Measurements from ENCODE around the gene IZUMO2. TPM values are rescaled to one million over a fixed set of nuclear protein-coding genes. Genes with fewer than 3 reads are reported as not detected.

IZUMO2 gene
- total RNA-seq, 1 experiment from 2014 or later, result not detected

DNA sequence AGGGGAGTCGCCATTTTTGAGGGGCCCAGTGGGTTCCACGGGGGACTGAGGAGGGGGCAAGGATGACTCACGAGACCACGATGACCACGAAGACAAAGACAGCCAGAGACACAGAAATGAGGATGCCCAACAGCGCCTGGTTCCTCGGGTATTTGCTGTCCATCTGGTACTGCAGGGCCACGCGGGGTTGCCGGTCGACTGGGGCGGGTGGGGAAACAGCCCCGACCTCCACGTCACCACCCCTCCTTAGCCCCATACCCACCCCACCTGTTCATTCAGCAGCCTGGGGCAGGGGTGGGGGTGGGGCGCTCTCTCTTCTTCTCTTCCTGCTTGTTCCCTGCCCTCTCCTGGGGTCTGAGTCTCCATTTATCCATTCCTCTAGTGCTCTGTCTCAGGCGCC, 8.6 kb downstream of the IZUMO2 start (continued):
- TF ChIP-seq REST (IDR thresholded peaks at IDR 0.05; ENCODE audit: low read depth), result no peak
- no peak for TF ChIP-seq ZNF274 (IDR thresholded peaks at IDR 0.05; ENCODE audit: low read depth, low read length)
- no peak for TF ChIP-seq EZH2phosphoT487 (IDR thresholded peaks at IDR 0.05; ENCODE audit: borderline replicate concordance)
- TF ChIP-seq ELF1 (IDR thresholded peaks at IDR 0.05; ENCODE audit: borderline replicate concordance, low read depth), result no peak

GRCh38 chr19:50152578-50152977, 10.5 kb downstream of the IZUMO2 start:
- CTCF ChIA-PET, result no interaction called here
- DNase-seq (ENCODE audit: low read depth, low spot score), result no peak
- H3K27me3 ChIP-seq (ENCODE audit: insufficient read depth, low read length), result no peaks in the 10 kb centered on the region
- H3K36me3 ChIP-seq (ENCODE audit: control insufficient read depth in 1 of 2, insufficient read depth in 2 of 2, low read length in 2 of 2), result no peaks in the 10 kb centered on the region
- POLR2A ChIA-PET, result no interaction called here
- H3K9ac ChIP-seq (ENCODE audit: low read length), result no peak overlapping the region
- no peaks in the 10 kb centered on the region for H3K79me2 ChIP-seq (ENCODE audit: insufficient read depth, low read length)
- H3K4me3 ChIP-seq (replicated peaks in 1 of 2; ENCODE audit: low read depth in 1 of 2, low read length in 2 of 2), result no peak overlapping the region
- no peaks in the 10 kb centered on the region for H3K9me2 ChIP-seq (ENCODE audit: insufficient read depth)
- no TSS peak for BruUV-seq (replicated peaks)
- RAD21 ChIA-PET (ENCODE audit: low non-redundant PET in 1 of 2, low total read pairs in 2 of 2, uncharacterized antibody in 2 of 2, unreplicated experiment in 2 of 2), result no interaction called here
- H3K4me1 ChIP-seq (ENCODE audit: control insufficient read depth in 1 of 2, insufficient read depth in 2 of 2, low read length in 2 of 2), result no peaks in the 10 kb centered on the region; a peak in 1 of 4 replicates
- no peak overlapping the region for H3K27ac ChIP-seq (ENCODE audit: low read depth, low read length)
- intact Hi-C loops (cut with micrococcal nuclease), result no loop called here
- H2AFZ ChIP-seq (ENCODE audit: low read depth, low read length, poor library complexity, severe bottlenecking), result no peak overlapping the region
- H3K9me3 ChIP-seq (ENCODE audit: control insufficient read depth in 1 of 2, insufficient read depth in 1 of 2, low read depth in 1 of 2, low read length in 2 of 2), result peaks cover 0 to 7% of the 10 kb centered on the region in 2 experiments; a peak in 1 of 4 replicates
- no peak overlapping the region for H3K4me2 ChIP-seq (ENCODE audit: low read length)
- H4K20me1 ChIP-seq (ENCODE audit: insufficient read depth), result no peaks in the 10 kb centered on the region
- ATAC-seq, result no peak
- TF ChIP-seq EGR1 (IDR thresholded peaks at IDR 0.05; ENCODE audit: low read depth) (no peak), FOSL1 (IDR thresholded peaks at IDR 0.05; ENCODE audit: low read depth) (no peak), POLR2AphosphoS5 (IDR thresholded peaks at IDR 0.05; ENCODE audit: low read depth, low read length) (no peak), EZH2 (IDR thresholded peaks at IDR 0.05) (no peak), SP1 (IDR thresholded peaks at IDR 0.05; ENCODE audit: low read depth) (no peak), CEBPB (IDR thresholded peaks at IDR 0.05; ENCODE audit: low read depth) (no peak), JUND (IDR thresholded peaks at IDR 0.05) (no peak), ZFX (IDR thresholded peaks at IDR 0.05) (no peak), SIN3A (IDR thresholded peaks at IDR 0.05; ENCODE audit: low read depth) (no peak)

All from HCT116 (cell line).